ENCODE results near the gene RASGEF1B.

Gene RASGEF1B

DNA sequence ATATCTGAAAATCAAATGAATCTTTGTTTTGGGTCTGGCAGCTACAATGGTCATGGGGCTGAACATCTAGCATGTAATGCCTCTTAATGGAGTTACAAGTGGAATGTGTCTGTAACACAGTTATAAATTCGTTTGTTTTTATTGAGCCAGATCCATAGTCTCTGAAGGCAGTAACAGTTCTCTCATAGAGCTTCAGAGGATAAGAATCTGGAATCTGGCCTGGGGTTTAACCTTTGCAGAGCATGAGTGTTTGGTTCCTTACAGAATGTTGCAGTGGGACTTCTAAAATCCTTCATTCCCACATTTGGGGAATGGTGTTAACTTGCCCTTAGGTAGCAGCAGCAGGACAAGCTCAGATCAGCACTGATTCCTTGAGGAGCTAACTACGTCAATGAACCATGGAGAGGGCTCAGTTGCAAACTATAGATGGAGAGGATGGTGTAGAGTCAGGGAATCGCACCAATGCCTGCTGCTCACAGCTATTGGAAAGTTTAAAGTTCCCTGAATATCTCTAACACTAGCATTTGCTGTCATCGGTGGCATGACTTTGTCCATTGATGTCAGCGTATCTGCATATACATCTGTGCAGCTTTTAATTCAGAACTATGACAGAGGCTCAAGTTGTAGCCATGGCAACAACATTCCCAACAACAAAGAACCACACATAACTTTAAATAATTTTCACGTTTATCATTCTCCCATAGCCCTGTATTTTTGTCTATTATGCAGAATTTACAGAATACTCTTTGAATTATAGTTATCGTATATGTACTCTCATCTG lies 72.2 kb downstream of the RASGEF1B start:
- DNase-seq (ENCODE audit: low read depth, low spot score), result no peak

DNA sequence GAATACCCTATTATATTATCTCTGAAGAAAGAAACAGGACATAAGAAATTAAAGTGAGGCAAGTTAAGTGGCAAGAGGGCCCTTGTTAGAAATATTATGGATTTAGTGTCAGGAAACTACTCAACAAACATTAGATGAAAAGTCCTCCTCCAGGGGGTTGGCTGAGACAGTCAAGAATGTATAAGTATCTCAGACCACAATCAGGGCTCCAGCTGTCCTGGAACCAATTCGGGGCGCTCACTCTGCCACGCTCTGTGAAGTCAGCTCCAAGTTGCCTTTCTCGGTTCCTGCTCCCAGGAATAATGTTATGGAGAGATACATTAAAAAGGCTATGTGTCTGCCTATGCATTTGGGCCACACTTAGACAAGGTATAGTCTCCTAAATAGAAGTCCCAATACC lies 73.3 kb downstream of the RASGEF1B start:
- DNase-seq (ENCODE audit: low read depth, low spot score), result no peak

DNA sequence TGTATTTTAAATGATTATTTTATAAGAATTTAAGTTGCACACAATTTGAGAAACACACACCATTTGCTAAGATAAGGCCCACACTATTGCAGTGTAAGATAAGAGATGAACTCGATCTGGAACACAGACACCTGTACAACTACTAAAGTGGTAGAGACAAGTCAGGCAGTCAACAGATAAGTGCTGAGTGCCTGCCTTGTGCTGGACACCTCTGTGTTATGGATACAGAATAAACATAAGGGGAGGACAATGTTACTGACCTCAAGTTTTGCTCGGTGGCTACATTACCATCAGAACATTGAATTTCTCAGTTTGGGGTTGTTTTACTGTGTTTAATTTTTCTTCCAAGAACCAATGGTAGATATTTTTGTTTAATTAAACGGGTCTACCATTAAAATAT lies 74.1 kb downstream of the RASGEF1B start:
- no peak for DNase-seq (ENCODE audit: low read depth, low spot score)

DNA sequence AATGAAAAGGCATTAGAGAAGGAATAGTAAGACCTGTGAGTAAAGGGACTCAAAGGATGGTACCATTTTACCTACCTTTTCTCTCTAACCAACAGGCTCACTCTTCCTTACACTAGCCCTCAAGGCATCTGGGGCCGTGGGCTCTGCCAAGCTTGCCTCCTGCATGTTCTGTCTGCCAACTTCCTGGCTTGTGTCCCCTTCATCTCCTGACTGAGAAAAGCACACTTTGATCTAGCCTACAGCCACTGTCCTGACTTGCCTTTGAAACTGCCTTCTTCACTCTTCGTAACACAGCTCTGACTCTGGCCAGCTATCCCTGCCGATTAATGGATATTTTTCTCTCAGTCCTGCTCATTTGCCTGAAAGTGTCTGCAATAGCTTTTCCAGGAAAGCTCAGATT lies 76.5 kb downstream of the RASGEF1B start:
- no peak for DNase-seq (ENCODE audit: low read depth, low spot score)

DNA sequence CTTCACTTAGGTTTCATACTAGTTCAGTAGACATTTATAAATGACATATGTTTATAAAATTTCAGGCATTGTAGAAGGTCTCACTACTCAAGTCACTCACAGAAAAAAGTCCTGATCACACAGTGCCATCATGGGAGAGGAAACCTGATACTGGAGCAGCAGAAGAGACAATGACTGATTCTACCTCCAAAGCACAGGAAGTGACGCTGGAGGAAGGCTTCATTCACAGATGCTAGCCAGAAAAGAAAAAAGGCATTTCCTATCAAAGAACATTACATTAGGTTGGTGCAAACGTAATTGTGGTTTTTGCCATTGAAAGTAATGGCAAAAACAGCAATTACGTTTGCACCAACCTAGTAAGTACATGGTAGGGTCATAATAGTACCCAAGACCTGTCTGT lies 79.5 kb downstream of the RASGEF1B start:
- no peak for DNase-seq (ENCODE audit: low read depth, low spot score)

DNA sequence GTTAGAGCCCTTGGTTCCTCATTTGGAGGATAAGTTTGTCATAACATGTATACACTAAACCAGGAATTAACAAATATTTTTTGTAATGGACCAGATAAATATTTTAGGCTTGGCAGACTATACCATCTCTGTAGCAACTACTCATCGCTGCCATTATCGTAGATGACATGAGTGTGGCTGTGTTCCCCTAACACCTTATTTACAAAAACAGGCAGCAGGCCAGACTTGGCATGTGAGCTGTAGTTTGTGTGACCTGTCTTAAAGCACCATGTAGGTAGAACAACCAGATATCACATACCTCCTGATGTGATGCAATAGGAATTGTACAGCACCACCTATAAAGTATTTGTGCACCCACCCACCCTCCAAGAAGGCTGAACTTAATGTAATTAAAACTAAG lies 82.0 kb downstream of the RASGEF1B start:
- no peak for DNase-seq (ENCODE audit: low read depth, low spot score)

DNA sequence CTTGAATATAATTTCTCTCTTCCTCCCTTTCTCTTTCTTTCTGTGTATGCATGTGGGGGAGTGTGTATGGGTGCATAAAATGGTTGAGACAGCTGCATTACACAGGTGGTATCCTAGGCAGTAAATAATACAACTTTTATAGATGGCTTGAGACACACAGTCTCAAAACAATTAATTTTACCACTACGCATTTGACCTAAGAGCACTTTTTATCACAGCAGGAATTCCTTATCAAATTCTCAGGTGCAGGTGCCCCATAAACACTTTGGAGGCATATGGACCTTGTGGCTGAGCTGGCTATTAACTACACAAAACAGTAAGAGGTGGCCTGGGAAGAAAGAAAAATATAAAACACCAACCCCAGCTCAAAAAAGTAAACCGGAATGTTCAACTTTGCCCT lies 91.3 kb downstream of the RASGEF1B start:
- DNase-seq (ENCODE audit: low read depth, low spot score), result no peak

DNA sequence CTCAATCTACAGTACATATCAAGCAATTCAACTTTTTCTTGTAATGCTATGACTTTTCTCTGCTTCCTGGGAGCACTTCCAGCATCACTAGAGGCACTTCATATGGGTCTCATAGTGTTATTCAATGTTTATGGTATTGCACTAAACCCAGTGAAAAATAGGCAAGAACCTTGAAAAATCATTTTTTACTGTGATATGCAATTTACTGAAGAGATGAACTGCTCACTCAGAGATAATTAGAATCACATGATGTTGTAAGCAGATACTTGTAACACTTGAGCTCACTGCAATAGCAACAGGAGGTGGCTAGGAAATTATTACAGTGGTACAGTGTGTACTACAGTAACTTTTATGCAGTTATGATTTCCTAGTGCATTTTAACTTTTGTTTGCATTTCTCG lies 93.3 kb downstream of the RASGEF1B start:
- no peak for DNase-seq (ENCODE audit: low read depth, low spot score)

DNA sequence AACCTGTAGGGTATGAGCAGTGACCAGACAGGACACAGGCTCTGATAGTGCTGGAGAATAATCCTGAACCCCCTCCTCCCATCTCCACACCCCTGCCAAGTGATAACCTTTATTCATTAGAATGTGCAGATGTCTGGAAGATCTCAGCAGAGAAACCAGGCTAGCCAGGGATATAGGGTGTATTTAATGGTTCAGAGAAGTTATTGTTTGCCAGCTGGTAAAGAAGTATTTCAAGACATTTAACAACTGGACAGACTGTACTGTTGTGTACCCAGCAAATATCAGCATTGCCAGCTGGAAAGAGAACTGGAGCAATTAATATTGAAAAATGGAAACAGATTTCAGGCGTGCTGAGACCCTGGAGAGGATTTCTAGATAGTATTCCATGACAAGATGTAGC lies 94.5 kb downstream of the RASGEF1B start:
- no peak for DNase-seq (ENCODE audit: low read depth, low spot score)

DNA sequence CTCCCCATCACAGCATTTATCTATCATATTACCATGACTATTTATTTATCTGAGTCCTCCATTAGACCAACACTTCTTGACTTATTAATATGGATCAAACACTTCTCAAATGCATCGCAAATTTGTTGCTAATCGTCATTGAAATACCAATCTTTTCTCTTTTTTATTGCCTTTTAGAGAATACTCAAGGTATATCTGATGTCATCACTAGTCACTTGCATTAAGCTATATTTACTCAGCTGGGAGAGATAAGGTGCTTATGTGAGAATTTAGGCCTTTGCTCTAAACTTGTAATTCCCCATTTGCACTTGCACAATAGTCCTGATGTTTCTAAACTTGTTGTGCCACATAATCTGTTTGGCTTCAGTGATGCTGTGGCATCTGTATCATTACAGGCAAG lies 95.0 kb downstream of the RASGEF1B start:
- no peak for DNase-seq (ENCODE audit: low read depth, low spot score)
